H7 (cell line): Measurements from ENCODE around the gene TRPC6. TPM values are rescaled to one million over a fixed set of nuclear protein-coding genes. Genes with fewer than 3 reads are reported as not detected.

ENCODE experiments used
- DNase-seq: peaks from one replicate; pipeline ENCODE4 v3.0.0; 2012
- H3K27me3 ChIP-seq: 2 replicates; pipeline ENCODE4 v1.6.0; 2011; ENCODE audit warnings: mild to moderate bottlenecking, low read length; ENCODE audit not compliant: control insufficient read depth, insufficient read depth
- H3K36me3 ChIP-seq: replicated peaks from 2 replicates; pipeline ENCODE4 v1.5.1; 2011; ENCODE audit warnings: low read length; ENCODE audit not compliant: control insufficient read depth, insufficient read depth
- H3K4me3 ChIP-seq: 2 replicates; pipeline ENCODE4 v1.5.1; 2011; ENCODE audit warnings: low read depth, mild to moderate bottlenecking, control low read depth, low read length, moderate library complexity; ENCODE audit not compliant: insufficient read depth
- total RNA-seq: library from RNA; depleted of rRNA; stranded (reverse); fragments of >200 nt; shearing (Covaris generic); gene quantifications from 2 replicates; pipeline ENCODE4 v1.2.3, GENCODE V29; 2014; rRNA removed

The TRPC6 gene
- 1.4 and 2.1 TPM in 2 replicates for total RNA-seq

DNA sequence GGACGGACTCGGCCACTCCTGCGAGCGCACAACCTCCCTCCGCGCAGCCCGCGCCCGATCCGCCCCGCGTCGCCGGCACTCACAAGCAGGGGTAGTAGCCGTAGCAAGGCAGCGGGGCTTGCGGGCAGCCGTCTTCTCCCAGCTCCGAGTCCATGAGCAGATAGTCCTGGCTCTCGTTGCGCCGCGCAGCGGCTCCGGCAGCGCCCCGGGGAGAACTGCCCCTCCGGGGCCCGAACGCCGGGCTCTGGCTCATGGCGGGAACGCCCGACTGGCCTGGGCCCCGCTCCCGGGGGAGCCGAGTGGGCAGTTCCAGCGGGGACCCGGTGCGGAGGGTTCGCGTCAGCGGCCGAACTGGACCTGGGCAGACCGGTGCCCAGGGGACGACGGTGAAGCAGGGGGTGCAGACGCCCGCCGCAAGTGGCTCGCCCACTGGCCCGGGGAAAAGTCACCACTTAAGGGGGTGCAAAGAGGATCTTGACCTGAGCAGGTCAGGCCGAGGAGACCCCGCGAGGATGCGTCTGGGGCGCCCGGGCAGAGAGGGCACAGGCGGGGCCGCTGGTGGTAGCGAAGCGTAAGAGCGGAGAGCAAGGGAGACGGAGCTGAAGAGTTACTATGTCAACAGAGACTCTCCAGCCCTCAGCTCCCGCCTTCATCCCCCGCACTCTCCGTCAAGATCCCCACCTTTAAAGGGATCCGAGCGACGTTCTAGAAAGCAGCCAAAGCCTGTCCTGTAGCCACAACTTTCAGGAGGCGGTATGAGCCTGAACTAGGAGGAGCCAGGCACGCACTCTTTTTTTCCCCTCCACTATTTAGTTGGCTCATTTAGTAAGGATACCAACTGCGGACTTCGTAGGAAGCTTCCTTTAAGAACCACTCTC, at the start of gene TRPC6:
Gene TRPC6 (minus strand): TSS at position 757 of the 878 bp plus-strand sequence. CDS start 504 bp downstream, at position 253.
- no peaks in the 10 kb centered on the region for H3K36me3 ChIP-seq
- peak; percentile 74 for DNase-seq
- H3K27me3 ChIP-seq: peaks cover 37% of the 10 kb centered on the region
- peak within 1 kb of the TSS; percentile 72 for H3K4me3 ChIP-seq

GRCh38 chr11:101620026-101620425, 36.2 kb upstream of the TRPC6 start:
- H3K4me3 ChIP-seq: no peak overlapping the region
- no peaks in the 10 kb centered on the region for H3K27me3 ChIP-seq
- no peak for DNase-seq
- no peaks in the 10 kb centered on the region for H3K36me3 ChIP-seq

DNA sequence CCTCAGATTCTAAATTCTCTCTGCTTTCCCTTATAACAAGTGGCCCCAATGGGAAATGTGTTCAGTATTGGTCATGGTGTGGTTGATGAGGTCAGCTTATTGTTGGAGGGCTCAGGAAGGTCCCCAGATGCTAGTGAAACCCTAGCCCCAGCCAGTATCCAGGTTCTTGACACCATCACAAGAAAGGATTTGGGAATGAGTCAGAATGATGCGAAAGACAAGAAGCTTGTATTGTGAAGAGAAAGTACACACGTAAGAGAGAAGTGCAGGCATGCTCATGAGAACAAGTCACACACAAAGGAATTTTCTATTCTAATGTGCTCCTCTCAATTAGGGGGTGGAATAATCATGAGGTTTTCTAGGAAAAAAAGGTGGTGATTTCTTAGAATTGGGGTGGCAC, 34.9 kb upstream of the TRPC6 start:
- H3K4me3 ChIP-seq: no peak overlapping the region
- H3K36me3 ChIP-seq: no peaks in the 10 kb centered on the region
- no peak for DNase-seq
- H3K27me3 ChIP-seq: no peaks in the 10 kb centered on the region

DNA sequence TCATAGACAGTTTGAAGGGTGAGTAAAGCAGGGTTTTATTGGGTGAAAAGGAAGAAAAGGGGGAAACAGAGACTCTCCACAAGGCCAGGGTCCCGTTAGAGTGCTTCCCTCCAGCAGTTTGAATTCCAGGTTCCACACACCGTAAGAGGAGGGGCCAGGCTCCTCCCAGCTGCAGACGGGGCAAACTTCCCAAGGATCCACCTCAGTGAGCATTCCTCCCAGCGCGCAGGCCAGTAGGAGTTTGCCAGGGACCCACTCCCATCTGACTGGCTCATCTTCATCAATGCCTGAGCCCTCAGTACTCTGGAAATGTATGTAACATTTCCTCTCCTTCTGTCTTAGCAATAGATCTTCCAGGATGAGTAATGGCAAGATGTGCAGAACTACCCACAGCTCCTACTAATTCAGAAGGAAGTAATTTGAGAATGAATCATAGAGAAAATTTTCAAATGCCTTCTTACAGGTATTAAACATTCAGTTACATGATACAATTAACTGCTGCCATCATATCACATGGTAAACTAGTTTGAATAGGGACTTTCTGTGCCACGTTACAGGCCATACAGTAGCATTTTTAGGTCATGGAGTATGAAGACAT, 34.0 kb upstream of the TRPC6 start:
- Histone ChIP-seq H3K4me3 (no peak overlapping the region), H3K36me3 (no peaks in the 10 kb centered on the region), H3K27me3 (no peaks in the 10 kb centered on the region)
- DNase-seq: peak; percentile 4

DNA sequence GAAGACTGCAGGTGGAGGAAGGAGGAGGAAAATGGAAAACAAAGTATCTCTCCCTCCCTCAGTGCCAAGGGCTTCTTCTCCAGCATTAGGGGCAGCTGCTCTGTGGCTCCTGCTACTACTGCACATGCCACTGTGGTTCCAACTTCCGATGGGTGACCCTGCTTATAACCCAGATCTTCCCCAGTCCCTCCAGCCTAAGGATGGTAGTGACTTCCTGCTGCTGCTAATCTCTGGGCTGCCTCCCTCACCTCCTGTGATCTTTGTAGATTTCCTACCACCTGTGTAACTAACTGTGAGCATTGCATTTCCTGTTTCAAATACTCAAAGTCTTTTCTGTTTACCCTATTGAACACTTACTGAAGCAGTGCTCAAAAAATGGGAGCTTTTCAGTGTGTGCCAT, 28.7 kb upstream of the TRPC6 start:
- Histone ChIP-seq H3K27me3 (no peaks in the 10 kb centered on the region), H3K4me3 (no peak overlapping the region), H3K36me3 (no peaks in the 10 kb centered on the region)
- DNase-seq: no peak

GRCh38 chr11:101600924-101601323, 17.1 kb upstream of the TRPC6 start:
- no peaks in the 10 kb centered on the region for H3K27me3 ChIP-seq
- H3K4me3 ChIP-seq: no peak overlapping the region
- H3K36me3 ChIP-seq: no peaks in the 10 kb centered on the region
- no peak for DNase-seq

DNA sequence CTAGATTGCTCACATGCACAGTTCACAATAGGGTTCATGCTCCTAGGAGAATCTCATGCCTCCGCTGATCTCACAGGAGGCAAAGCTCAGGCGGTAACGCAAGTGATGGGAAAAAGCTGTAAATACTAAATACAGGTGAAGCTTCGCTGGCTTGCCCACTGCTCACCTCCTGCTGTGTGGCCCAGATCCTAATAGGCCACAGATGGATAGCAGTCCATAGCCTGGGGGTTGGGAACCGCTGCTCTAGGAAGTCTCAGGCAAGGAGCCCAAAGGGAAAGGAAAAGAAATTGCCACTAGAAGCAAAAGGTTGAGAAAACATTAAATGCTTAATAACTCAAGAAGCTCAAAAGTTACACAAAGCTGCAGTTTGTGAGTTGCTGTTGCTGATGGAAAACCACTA, 3.2 kb upstream of the TRPC6 start:
- DNase-seq: no peak
- Histone ChIP-seq H3K27me3 (peaks cover 25% of the 10 kb centered on the region), H3K36me3 (no peaks in the 10 kb centered on the region), H3K4me3 (no peak overlapping the region)

DNA sequence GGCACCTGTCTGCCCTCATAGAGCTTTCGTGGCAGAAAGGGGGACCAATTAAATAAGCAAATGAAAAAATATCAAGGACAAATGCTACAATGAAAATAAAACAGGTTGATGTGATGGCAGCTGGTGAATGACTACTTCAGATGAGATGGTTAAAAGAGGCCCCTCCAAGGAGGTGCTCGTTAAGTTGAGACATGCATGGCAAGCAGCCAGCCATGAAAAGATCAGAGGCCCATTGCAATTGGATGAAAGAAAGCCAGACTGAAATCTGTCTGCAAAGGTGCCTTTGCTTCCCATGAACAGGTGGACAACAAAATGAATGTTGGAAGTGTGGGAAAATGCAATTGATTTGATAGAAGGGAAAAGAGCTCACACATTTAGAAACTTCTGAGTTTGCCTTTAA, 848 bp upstream of the TRPC6 start:
- no peak for DNase-seq
- Histone ChIP-seq H3K36me3 (no peaks in the 10 kb centered on the region), H3K27me3 (peaks cover 37% of the 10 kb centered on the region), H3K4me3 (no peak overlapping the region)

DNA sequence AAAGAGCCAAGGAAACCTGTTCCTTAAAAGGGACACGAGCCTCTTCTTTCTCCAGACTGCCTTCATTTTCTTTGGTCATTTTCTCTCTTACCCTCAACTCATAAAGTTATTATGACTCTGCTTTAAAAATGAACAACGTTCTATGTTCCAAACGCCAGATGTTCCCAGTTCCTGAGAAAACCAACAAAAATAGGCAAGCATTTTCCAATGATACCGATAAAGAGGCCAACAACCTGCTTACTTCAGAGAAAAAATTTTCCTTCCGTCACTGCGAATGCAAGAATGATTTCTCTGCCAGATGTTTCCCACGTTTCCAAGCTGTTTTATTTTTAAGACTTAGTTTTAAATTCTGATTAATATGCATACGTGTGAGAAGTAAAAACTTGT, 315 bp upstream of the TRPC6 start:
- Histone ChIP-seq H3K27me3 (peaks cover 37% of the 10 kb centered on the region), H3K4me3 (peak overlapping the region; percentile 72; the same call in 1 of the 2 replicates), H3K36me3 (no peaks in the 10 kb centered on the region)
- DNase-seq: no peak

GRCh38 chr11:101582989-101583250, 887 bp downstream of the TRPC6 start:
- Histone ChIP-seq H3K36me3 (no peaks in the 10 kb centered on the region), H3K27me3 (peaks cover 37% of the 10 kb centered on the region), H3K4me3 (peak overlapping the region; percentile 72)
- DNase-seq: peak; percentile 39

GRCh38 chr11:101582236-101582988, 1.4 kb downstream of the TRPC6 start:
- Histone ChIP-seq H3K27me3 (peaks cover 37% of the 10 kb centered on the region), H3K36me3 (no peaks in the 10 kb centered on the region), H3K4me3 (peak overlapping the region; percentile 72)
- peak; percentile 18 for DNase-seq

GRCh38 chr11:101577461-101577860, 6.3 kb downstream of the TRPC6 start:
- H3K36me3 ChIP-seq: no peaks in the 10 kb centered on the region
- H3K4me3 ChIP-seq: no peak overlapping the region
- DNase-seq: no peak
- peaks cover 16% of the 10 kb centered on the region for H3K27me3 ChIP-seq

- H3K4me3 ChIP-seq: no peak overlapping the region
- H3K27me3 ChIP-seq: peaks cover 6% of the 10 kb centered on the region
- no peaks in the 10 kb centered on the region for H3K36me3 ChIP-seq
- no peak for DNase-seq
Observed at GRCh38 chr11:101576456-101576855, 7.4 kb downstream of the TRPC6 start.

DNA sequence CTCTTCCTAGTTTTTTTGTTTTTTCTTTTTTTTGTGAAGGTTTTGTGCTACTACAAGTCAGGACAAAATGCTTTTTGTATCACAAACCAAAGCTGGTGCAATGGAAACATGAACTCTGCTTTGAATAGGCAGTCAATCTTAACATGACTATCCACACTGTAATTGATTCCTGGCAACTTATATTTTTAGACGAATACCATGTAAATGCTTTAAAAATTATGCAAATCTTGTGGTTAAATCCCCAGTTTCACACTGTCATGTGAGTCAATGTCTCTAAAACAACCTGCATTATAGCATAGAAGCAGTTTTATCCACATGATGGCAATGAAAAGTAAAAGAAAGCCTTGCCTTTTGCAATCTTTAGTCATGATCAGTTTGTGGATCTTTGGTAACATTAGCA, 8.9 kb downstream of the TRPC6 start:
- DNase-seq: no peak
- H3K27me3 ChIP-seq: no peaks in the 10 kb centered on the region
- no peak overlapping the region for H3K4me3 ChIP-seq
- no peaks in the 10 kb centered on the region for H3K36me3 ChIP-seq

- Histone ChIP-seq H3K4me3 (peak overlapping the region; percentile 16), H3K36me3 (no peaks in the 10 kb centered on the region), H3K27me3 (no peaks in the 10 kb centered on the region)
- peak; percentile 9 for DNase-seq
Observed at GRCh38 chr11:101567071-101567470, 16.7 kb downstream of the TRPC6 start.
